ENCODE results near the gene MLNR.

Gene MLNR

DNA sequence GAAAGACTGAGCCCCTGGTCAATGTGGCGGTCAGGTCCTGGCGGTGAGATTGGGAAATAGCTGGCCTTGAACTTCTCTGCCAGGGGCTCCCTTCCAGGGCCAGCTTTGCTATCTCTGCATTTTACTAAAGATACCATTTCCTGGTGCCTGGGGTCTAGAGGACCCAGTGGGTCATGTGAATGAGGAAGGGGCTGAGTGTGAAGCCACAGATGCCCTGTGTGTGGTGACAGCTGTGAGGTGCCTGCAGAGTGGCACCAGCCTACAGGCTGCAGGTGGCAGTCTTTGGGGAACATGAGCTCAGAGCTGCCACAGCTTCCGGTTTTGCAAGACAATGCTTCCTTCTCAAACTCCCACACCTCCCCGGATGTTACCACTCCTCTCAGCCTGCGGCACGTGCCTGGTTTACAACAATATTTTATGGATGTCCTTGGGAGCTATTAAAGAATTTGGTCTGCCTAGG lies 5.2 kb upstream of the MLNR start:
- Histone ChIP-seq H3K36me3 (ENCODE audit: insufficient read depth, low read length) (peaks cover 6% of the 10 kb centered on the region), H2AFZ (ENCODE audit: low read depth, low read length) (no peak overlapping the region), H3K4me3 (ENCODE audit: low read length) (no peak overlapping the region)

GRCh38 chr13:49216334-49216733 lies 3.8 kb upstream of the MLNR start:
- Histone ChIP-seq H3K27me3 (ENCODE audit: insufficient read depth, low read length) (peaks cover 45% of the 10 kb centered on the region), H2AFZ (ENCODE audit: low read depth, low read length) (no peak overlapping the region), H3K36me3 (ENCODE audit: insufficient read depth, low read length) (no peaks in the 10 kb centered on the region), H3K9me3 (ENCODE audit: low read length) (peaks cover 6% of the 10 kb centered on the region), H3K4me1 (ENCODE audit: insufficient read depth, low read length) (peaks cover 5% of the 10 kb centered on the region), H3K4me3 (ENCODE audit: low read length) (no peak overlapping the region)

More for the DNA sequence above, 5.2 kb upstream of the MLNR start:
- peaks cover 5% of the 10 kb centered on the region for H3K4me1 ChIP-seq (ENCODE audit: insufficient read depth, low read length)
- H3K27me3 ChIP-seq (ENCODE audit: insufficient read depth, low read length) = peaks cover 32% of the 10 kb centered on the region
- peaks cover 6% of the 10 kb centered on the region for H3K9me3 ChIP-seq (ENCODE audit: low read length)

DNA sequence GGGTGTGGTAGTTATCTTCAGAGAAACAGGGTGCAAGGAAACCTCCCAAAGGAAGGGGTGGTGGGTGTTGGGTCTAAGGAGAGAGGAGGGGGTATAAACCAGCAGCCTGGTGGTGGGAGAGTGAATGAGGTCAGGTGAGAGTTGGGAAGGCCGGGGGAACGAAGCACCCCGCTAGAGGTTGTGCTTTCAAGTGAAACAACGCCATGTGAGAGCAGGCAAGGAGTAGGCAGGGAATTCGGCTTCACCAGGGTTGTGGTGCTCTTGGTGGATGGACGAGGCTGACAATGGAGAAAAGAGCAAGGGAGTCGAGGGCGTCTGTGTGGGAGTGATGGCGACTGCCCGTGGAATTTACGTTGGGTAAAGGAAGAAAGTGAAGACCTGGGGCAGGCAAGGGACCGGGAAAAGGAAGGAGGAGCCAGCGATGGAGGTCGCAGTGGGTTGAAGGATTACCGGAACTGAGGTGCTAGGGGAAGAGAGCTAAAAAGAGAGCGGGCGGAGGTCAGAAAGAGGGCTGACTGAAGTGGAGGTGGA lies 2.1 kb upstream of the MLNR start:
- H3K36me3 ChIP-seq (ENCODE audit: insufficient read depth, low read length) = no peaks in the 10 kb centered on the region
- peaks cover 5% of the 10 kb centered on the region for H3K4me1 ChIP-seq (ENCODE audit: insufficient read depth, low read length)
- peaks cover 57% of the 10 kb centered on the region for H3K27me3 ChIP-seq (ENCODE audit: insufficient read depth, low read length)
- H2AFZ ChIP-seq (ENCODE audit: low read depth, low read length) = no peak overlapping the region
- H3K4me3 ChIP-seq (ENCODE audit: low read length) = no peak overlapping the region
- H3K9me3 ChIP-seq (ENCODE audit: low read length) = peaks cover 10% of the 10 kb centered on the region

DNA sequence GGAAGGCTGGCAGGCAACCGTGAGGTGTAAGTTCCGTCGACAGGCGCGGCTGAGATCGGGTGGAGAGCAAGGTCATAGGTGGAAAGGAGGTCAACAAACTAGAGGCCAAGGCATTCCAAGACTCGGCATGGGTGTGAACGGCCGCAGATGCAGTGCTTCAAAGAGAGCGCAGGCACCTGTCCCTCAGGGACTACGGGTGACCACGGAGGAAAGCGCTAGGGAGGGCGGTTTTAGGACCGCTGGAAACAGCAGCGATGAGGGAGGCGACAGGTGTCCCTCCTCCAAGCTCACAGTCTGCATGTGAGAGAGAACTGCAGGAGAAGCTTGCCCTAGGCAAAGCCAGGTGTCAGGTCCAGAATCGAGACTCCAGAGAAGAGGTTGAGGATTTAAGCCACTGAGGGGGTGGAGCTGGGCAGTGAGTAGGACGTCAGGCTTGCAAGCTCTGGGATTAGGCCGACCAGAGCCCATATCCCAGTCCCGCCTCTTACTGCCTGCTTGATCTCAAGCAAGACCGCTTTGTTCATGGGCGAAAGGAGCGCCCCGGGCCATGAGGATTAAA lies 1.6 kb upstream of the MLNR start:
- Histone ChIP-seq H3K27me3 (ENCODE audit: insufficient read depth, low read length) (peaks cover 57% of the 10 kb centered on the region), H2AFZ (ENCODE audit: low read depth, low read length) (no peak overlapping the region), H3K36me3 (ENCODE audit: insufficient read depth, low read length) (no peaks in the 10 kb centered on the region), H3K9me3 (ENCODE audit: low read length) (peaks cover 10% of the 10 kb centered on the region), H3K4me3 (ENCODE audit: low read length) (no peak overlapping the region), H3K4me1 (ENCODE audit: insufficient read depth, low read length) (peaks cover 5% of the 10 kb centered on the region)

- Histone ChIP-seq H3K27me3 (ENCODE audit: insufficient read depth, low read length) (peaks cover 57% of the 10 kb centered on the region), H3K36me3 (ENCODE audit: insufficient read depth, low read length) (no peaks in the 10 kb centered on the region), H3K9me3 (ENCODE audit: low read length) (peaks cover 10% of the 10 kb centered on the region), H2AFZ (ENCODE audit: low read depth, low read length) (peak overlapping the region; percentile 64), H3K4me3 (ENCODE audit: low read length) (peak overlapping the region; percentile 34), H3K4me1 (ENCODE audit: insufficient read depth, low read length) (no peaks in the 10 kb centered on the region)
Measured at GRCh38 chr13:49219647-49220035, 497 bp upstream of the MLNR start.

GRCh38 chr13:49220856-49221589 lies 885 bp downstream of the MLNR start:
- Histone ChIP-seq H3K9me3 (ENCODE audit: low read length) (peaks cover 10% of the 10 kb centered on the region), H3K27me3 (ENCODE audit: insufficient read depth, low read length) (peaks cover 57% of the 10 kb centered on the region), H2AFZ (ENCODE audit: low read depth, low read length) (peak overlapping the region; percentile 64), H3K4me3 (ENCODE audit: low read length) (peak overlapping the region; percentile 34), H3K36me3 (ENCODE audit: insufficient read depth, low read length) (no peaks in the 10 kb centered on the region), H3K4me1 (ENCODE audit: insufficient read depth, low read length) (no peaks in the 10 kb centered on the region)

GRCh38 chr13:49221590-49221965 lies 1.4 kb downstream of the MLNR start:
- peaks cover 10% of the 10 kb centered on the region for H3K9me3 ChIP-seq (ENCODE audit: low read length)

DNA sequence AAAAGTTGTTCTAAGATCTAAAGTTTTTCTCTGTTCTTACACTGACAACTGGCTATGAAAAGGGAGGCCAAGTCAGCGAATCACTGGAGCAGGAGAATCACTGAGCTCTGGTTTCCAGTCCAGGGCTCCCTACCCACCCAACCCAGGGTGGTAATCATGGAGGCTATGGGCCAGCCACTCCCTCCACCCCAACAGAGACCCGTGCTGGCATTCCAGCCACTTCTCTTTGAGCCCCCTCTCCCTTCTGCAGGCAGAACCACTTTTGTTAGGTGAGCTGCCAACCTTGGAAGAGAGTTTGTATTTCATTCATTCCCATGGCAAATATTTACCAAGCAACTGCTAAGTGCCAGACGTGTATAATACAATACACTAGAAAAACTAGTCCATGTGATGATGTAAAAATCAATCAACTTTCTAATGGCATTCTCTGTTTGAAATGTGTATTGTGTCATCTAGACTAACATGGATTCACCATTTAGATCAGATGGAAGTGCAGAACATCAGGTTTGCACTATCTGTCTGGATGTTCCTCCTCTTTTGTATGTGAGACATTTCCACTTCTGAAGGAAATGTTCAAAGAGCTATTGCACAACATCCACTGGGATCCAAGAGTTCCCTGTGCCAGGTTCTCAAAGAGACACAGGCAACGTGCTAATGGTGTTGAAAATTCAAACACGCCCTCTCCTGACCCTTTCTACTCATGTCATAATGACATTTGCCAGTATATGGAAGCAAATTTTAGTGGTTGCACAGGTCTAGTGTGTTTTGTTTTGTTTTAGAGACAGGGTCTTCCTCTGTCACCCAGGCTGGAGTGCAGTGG lies 5.3 kb downstream of the MLNR start:
- no peak overlapping the region for H2AFZ ChIP-seq (ENCODE audit: low read depth, low read length)
- H3K9me3 ChIP-seq (ENCODE audit: low read length) = peaks cover 4% of the 10 kb centered on the region

More at GRCh38 chr13:49221590-49221965, 1.4 kb downstream of the MLNR start:
- no peaks in the 10 kb centered on the region for H3K36me3 ChIP-seq (ENCODE audit: insufficient read depth, low read length)
- H3K4me3 ChIP-seq (ENCODE audit: low read length) = no peak overlapping the region
- no peaks in the 10 kb centered on the region for H3K4me1 ChIP-seq (ENCODE audit: insufficient read depth, low read length)
- H3K27me3 ChIP-seq (ENCODE audit: insufficient read depth, low read length) = peaks cover 57% of the 10 kb centered on the region
- H2AFZ ChIP-seq (ENCODE audit: low read depth, low read length) = no peak overlapping the region

DNA sequence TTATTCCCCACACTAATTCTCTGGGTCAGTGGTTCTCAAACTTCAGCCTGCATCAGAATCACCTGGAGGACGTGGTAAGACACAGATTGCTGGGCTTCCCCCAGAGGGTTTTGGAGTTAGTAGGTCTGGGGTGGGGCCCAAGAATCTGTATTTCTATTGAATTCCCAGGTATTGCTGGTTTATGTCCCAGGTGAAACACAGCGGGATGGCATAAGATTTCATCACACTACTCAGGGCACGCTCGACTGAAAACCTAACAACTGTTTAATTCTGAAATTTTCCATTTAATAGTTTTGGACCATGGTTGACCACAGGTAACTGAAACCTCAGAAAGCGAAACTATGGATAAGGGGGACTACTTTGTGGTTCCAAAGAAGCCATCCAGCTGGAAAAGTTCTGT lies 6.5 kb downstream of the MLNR start:
- Histone ChIP-seq H3K27me3 (ENCODE audit: insufficient read depth, low read length) (peaks cover 9% of the 10 kb centered on the region), H2AFZ (ENCODE audit: low read depth, low read length) (no peak overlapping the region), H3K4me3 (ENCODE audit: low read length) (no peak overlapping the region), H3K36me3 (ENCODE audit: insufficient read depth, low read length) (no peaks in the 10 kb centered on the region), H3K9me3 (ENCODE audit: low read length) (peaks cover 4% of the 10 kb centered on the region), H3K4me1 (ENCODE audit: insufficient read depth, low read length) (peaks cover 7% of the 10 kb centered on the region)

More for the DNA sequence above, 5.3 kb downstream of the MLNR start:
- H3K36me3 ChIP-seq (ENCODE audit: insufficient read depth, low read length) = no peaks in the 10 kb centered on the region
- H3K4me3 ChIP-seq (ENCODE audit: low read length) = no peak overlapping the region
- H3K4me1 ChIP-seq (ENCODE audit: insufficient read depth, low read length) = peaks cover 7% of the 10 kb centered on the region
- peaks cover 21% of the 10 kb centered on the region for H3K27me3 ChIP-seq (ENCODE audit: insufficient read depth, low read length)

DNA sequence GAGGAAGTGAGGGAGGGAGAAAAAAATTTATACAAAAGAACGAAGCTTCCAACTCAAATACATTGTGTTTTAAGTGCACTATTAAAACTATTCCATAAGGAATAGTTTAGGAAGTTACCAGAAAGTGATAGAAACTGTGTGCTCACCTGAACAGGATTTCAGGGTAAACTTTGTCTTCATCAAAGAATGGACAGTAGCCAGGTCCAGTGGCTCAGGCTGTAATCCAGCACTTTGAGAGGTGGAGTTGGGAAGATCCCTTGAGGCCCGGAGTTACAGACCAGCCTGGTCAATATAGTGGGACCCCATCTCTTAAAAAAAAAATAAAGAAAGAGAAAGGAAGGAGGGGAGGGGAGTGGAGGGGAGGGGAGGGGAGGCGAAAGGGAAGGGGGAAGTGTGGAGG lies 14.6 kb downstream of the MLNR start:
- Histone ChIP-seq H3K9me3 (ENCODE audit: low read length) (no peaks in the 10 kb centered on the region), H3K27me3 (ENCODE audit: insufficient read depth, low read length) (no peaks in the 10 kb centered on the region), H3K36me3 (ENCODE audit: insufficient read depth, low read length) (no peaks in the 10 kb centered on the region), H3K4me3 (ENCODE audit: low read length) (no peak overlapping the region), H2AFZ (ENCODE audit: low read depth, low read length) (no peak overlapping the region), H3K4me1 (ENCODE audit: insufficient read depth, low read length) (no peaks in the 10 kb centered on the region)

DNA sequence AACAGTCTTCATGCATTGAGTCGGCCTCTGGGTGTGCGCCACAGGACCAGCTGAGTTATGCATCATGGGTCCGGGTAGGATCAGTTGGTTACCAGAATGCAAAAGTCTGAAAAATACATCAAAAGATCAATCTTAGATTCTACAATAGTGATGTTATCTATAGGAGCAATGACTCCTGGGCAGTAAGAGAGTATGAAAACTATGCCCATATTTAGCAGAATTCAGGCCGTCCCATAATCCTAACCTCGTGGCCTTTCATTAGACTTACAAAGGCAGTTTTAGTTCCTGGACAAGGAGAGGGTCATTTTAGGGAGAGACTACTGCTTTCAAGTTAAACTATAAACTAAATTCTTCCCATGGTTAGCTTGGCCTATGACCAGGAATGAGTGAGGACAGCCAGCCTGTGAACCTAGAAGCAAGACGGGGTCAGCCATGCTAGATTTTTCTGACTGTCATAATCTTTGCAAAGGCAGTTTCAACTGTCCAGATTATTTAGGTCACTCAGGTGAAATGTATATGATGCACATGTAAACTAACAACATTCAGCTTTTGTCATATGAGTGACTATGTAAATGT lies 15.8 kb downstream of the MLNR start:
- Histone ChIP-seq H2AFZ (ENCODE audit: low read depth, low read length) (no peak overlapping the region), H3K4me3 (ENCODE audit: low read length) (no peak overlapping the region), H3K36me3 (ENCODE audit: insufficient read depth, low read length) (no peaks in the 10 kb centered on the region), H3K4me1 (ENCODE audit: insufficient read depth, low read length) (no peaks in the 10 kb centered on the region), H3K9me3 (ENCODE audit: low read length) (no peaks in the 10 kb centered on the region), H3K27me3 (ENCODE audit: insufficient read depth, low read length) (no peaks in the 10 kb centered on the region)

GRCh38 chr13:49238621-49239020 lies 18.5 kb downstream of the MLNR start:
- no peaks in the 10 kb centered on the region for H3K36me3 ChIP-seq (ENCODE audit: insufficient read depth, low read length)
- H3K4me3 ChIP-seq (ENCODE audit: low read length) = no peak overlapping the region
- H2AFZ ChIP-seq (ENCODE audit: low read depth, low read length) = no peak overlapping the region
- no peaks in the 10 kb centered on the region for H3K4me1 ChIP-seq (ENCODE audit: insufficient read depth, low read length)
- no peaks in the 10 kb centered on the region for H3K27me3 ChIP-seq (ENCODE audit: insufficient read depth, low read length)
- no peaks in the 10 kb centered on the region for H3K9me3 ChIP-seq (ENCODE audit: low read length)

DNA sequence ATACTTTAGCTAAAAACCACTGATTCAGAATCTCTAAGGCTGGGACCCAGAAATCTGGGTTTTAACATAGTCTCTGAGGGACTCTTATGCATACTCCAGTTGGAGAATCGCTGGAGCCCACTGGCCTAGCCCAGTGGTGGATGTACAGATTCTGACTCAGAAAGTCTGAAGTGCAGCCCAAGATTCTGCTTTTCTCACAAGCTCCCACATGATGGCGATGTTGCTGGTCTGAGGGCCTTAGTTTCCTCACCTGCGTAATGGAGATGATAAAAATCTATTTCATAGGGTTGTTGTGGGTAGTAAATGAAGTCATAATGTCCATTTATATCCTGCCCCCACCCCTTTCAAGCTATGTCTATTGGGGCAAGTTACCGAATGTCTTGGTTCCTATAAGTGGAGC lies 19.9 kb downstream of the MLNR start:
- Histone ChIP-seq H3K4me1 (ENCODE audit: insufficient read depth, low read length) (no peaks in the 10 kb centered on the region), H3K4me3 (ENCODE audit: low read length) (no peak overlapping the region), H3K36me3 (ENCODE audit: insufficient read depth, low read length) (no peaks in the 10 kb centered on the region), H3K27me3 (ENCODE audit: insufficient read depth, low read length) (no peaks in the 10 kb centered on the region), H3K9me3 (ENCODE audit: low read length) (no peaks in the 10 kb centered on the region), H2AFZ (ENCODE audit: low read depth, low read length) (no peak overlapping the region)
